Measurements from ENCODE around the gene CXCL17.

DNA sequence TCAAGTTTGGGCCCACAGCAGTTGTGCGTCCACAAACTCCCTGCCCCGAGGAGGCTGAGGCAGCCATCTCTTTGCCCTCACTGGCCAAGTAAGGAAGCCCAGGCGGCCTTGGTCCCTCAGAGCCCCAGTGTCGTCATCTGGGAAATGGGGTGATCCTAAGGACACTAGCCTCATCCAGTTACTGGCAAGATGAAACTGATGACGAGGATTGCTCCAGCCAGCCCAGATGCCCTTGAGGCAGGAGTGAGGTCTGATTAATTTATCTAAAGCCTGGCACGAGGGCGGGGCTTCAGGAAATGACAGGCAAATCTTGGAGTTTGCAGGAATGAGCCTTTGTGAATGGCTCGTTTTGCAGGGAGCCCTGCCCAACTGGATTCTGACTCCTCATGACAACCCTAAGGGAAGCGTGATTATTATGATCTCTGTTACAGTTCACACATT, 21.1 kb downstream of the CXCL17 start:
- TF ChIP-seq, protein P1, sequence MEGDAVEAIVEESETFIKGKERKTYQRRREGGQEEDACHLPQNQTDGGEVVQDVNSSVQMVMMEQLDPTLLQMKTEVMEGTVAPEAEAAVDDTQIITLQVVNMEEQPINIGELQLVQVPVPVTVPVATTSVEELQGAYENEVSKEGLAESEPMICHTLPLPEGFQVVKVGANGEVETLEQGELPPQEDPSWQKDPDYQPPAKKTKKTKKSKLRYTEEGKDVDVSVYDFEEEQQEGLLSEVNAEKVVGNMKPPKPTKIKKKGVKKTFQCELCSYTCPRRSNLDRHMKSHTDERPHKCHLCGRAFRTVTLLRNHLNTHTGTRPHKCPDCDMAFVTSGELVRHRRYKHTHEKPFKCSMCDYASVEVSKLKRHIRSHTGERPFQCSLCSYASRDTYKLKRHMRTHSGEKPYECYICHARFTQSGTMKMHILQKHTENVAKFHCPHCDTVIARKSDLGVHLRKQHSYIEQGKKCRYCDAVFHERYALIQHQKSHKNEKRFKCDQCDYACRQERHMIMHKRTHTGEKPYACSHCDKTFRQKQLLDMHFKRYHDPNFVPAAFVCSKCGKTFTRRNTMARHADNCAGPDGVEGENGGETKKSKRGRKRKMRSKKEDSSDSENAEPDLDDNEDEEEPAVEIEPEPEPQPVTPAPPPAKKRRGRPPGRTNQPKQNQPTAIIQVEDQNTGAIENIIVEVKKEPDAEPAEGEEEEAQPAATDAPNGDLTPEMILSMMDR (conservative IDR thresholded peaks at IDR 0.05; ENCODE audit: low read depth in 2 of 2), result no peak
- TF ChIP-seq POLR2AphosphoS5 (IDR thresholded peaks at IDR 0.05; ENCODE audit: low read depth), result no peak
- no peak for TF ChIP-seq EZH2 (IDR thresholded peaks at IDR 0.05; ENCODE audit: low read depth, unreplicated experiment)
- TF ChIP-seq ZNF331 (CRISPR knock-in tag; IDR thresholded peaks at IDR 0.05; ENCODE audit: low read depth), result no peak

Data from GM23338 (cell line).